HG03442 (cell line): ENCODE results near the gene IGF2BP1.
"Not testable (repeated sequence)": the region's sequence is repeated elsewhere in the genome, so short reads cannot be mapped to it uniquely, and the experiment has no call there.

Experiments
- ATAC-seq: cut with Tn5 transposase; IDR thresholded peaks from one replicate; pipeline ENCODE4 v1.9.1; 2021; ENCODE audit warnings: mild to moderate bottlenecking, moderate library complexity; ENCODE audit not compliant: unreplicated experiment

Gene IGF2BP1

DNA sequence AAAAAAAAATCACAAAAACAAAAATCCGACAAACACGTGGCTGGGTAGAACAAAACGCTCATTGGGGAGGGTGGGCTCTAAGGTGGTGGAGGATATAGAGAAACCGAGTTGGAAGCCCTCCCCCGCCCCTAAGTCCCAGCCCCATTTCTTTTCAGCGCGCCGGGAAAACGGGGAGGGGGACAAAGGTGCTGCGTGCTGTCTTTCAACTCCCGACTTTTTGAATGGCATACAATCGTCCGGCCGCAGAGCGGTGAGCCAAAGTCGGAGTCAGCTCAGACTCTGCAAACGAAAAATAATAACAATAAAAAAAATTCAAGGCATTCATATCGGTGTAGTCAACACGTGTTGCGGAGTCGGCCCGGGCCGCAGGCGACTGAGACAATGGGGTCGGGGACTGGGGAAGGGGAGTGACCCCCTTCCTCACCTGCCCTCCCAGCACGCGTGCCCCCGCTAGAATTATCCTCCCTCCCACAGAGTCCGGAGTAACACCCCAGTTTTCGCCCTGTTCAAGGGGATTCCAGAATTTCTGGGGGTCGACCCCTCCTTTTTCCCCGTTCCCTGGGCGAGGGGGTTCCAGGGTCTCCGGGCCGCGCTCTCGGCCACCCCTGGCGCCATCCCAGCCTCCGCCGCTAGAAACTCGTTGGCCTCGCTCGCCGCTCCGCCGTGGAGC, 1.7 kb upstream of the IGF2BP1 start:
- ATAC-seq, result no peak

- no peak for ATAC-seq
Observed at GRCh38 chr17:48995974-48996721, 1.0 kb upstream of the IGF2BP1 start.

- no peak for ATAC-seq
Observed at GRCh38 chr17:48996722-48997102, 473 bp upstream of the IGF2BP1 start.

- ATAC-seq, result no peak
Observed at GRCh38 chr17:48997827-48998586, 822 bp downstream of the IGF2BP1 start.

GRCh38 chr17:48998587-48999440, 1.6 kb downstream of the IGF2BP1 start:
- ATAC-seq, result no peak

DNA sequence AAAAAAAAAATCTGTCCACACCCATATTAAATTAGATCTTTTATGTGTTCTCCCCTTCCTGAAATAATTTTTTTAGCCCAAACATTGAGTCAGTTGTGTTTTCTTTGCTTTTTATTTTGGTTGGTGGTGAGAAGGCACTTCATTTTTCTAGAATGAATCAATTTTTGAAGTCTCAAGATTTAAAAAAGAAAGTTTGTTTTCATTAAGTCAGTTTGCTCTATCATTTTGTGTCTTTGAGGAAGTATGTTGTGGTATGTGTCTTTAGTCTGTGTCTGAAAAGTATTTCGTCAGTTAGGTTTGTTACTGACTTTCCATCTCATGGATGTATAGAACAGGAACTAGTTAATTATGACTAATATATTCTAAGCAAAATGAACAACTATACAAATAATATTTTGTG, 3.8 kb downstream of the IGF2BP1 start:
- no peak for ATAC-seq

DNA sequence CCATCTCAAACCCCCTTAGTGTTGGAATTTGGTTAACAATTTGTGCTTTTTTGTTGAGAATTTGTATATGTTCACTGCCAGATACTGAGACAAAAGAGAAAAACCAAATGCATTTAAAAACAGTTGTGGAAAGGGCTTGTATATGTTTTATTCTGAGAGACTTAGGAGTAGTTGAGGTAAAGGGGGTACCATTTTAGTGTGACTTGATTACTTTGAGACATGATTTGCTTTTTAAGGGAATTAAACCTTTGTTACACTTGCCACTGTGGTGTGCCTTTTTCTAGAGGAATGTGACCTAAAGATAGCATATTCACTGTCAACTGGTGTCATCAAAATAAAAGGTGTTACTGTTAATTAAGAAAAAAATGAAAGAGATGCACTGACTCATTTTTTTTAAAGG, 4.5 kb downstream of the IGF2BP1 start:
- ATAC-seq, result no peak

- ATAC-seq, result no peak
Observed at GRCh38 chr17:49002331-49002730, 5.1 kb downstream of the IGF2BP1 start.

GRCh38 chr17:49002766-49003165, 5.6 kb downstream of the IGF2BP1 start:
- no peak for ATAC-seq

- no peak for ATAC-seq
Observed at GRCh38 chr17:49003557-49004511, 6.6 kb downstream of the IGF2BP1 start.

DNA sequence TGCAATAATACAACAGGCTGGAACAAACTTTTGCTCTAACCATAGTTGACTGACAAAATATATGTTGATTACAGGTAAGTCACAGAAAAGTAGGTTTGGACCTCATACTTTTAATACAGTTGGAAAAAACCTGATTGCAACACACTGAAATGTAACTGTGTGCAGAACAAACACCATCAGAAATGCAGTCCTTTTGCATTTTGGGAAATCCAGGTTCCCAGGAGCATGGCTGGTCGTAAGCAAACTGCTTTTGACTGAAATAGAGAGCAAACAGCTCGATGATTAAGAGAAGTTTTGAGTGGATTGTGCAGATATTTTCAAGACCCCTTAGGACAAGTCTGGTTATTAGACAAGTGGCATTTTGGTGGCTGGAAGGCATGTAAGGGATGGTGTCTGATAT, 8.0 kb downstream of the IGF2BP1 start:
- ATAC-seq, result no peak

DNA sequence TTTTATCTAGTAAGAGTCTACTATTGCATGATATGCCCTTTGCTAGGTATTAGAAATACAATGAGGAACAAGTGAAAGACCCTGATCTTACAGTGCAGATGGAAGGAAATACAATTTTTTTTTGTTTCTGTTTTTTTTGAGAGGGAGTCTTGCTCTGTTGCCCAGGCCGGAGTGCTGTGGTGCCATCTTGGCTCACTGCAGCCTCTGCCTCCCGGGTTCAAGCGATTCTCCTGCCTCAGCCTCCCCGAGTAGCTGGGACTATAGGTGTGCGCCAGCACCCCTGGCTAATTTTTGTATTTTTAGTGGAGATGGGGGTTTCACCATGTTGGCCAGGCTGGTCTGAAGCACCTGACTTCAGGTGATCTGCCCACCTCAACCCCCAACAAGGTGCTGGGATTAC, 11.7 kb downstream of the IGF2BP1 start:
- not testable (repeated sequence) for ATAC-seq

DNA sequence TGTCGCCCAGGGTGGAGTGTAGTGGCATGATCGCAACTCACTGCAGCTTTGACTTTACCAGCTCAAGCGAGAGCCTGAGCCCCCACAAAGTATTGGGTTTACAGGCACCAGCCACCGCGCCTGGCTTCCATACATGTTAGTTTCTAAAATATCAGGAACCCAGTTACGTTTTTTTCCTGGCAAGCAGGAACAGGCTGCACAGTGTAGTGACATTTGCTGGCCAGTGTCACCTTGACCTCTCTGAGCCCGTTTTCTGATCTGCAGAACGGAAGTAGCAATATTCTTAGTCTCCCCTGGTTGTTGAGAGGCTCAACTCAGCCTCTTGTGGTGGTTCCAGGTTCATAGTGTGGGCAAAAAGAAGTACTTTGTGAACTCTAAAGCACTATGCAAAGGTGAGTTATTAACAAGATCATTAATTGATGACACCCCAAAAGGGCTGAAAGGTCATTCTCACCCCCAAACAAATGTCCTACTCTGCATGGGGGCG, 15.6 kb downstream of the IGF2BP1 start:
- ATAC-seq, result no peak

GRCh38 chr17:49013311-49014213, 16.4 kb downstream of the IGF2BP1 start:
- ATAC-seq, result no peak

- ATAC-seq, result no peak
Observed at GRCh38 chr17:49015179-49015923, 18.2 kb downstream of the IGF2BP1 start.

- no peak for ATAC-seq
Observed at GRCh38 chr17:49015924-49016774, 19.0 kb downstream of the IGF2BP1 start.
